DOHH2 (cell line): Measurements from ENCODE around the gene HLA-DRB1.

ENCODE experiments used
- CTCF ChIP-seq: fragments of 200-600 bp; sonication (generic); IDR thresholded peaks from one replicate; pipeline ENCODE4 v1.5.1; 2014; ENCODE audit warnings: antibody characterized with exemption, mild to moderate bottlenecking, low read depth, low read length; ENCODE audit not compliant: poor library complexity, severe bottlenecking
- EZH2phosphoT487 ChIP-seq: fragments of 200-600 bp; sonication (generic); IDR thresholded peaks from 2 replicates; pipeline ENCODE4 v1.6.1; 2017; ENCODE audit warnings: borderline replicate concordance, mild to moderate bottlenecking, antibody characterized with exemption, low read length, moderate library complexity, mixed read lengths

GRCh38 chr6:32613475-32613874, 23.8 kb upstream of the HLA-DRB1 start:
- TF ChIP-seq CTCF = no peak
- no peak for TF ChIP-seq EZH2phosphoT487
